Activated T-cell treated with anti-CD3 and anti-CD28 coated beads, Interleukin-2, amount 50 U/mL, for 1 hour (primary cell): ENCODE measurements around the gene CD96.

Experiments used
- DNase-seq: peaks from one replicate; pipeline ENCODE4 v3.0.0-alpha.2; 2020

CD96 gene

GRCh38 chr3:111566844-111567243 lies 24.8 kb downstream of the CD96 start:
- DNase-seq = no peak

DNA sequence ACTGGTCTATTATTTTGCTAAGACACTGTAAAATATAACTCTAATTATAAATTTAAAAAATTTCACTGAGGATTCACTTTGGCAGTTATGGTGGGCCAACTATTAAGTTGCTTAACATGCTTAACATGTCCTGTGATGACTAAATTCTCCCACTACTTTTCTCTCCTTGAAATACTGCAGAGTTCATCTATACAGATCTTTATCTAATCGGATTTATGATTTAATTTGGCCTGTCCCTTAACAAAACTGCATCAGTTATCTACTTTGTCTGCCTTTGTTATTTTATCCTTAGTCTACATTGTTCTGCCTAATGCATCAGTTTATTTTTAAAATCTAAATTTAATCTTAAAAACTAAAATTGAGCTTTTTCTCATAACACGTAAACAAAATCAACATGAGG lies 26.4 kb downstream of the CD96 start:
- DNase-seq = no peak

DNA sequence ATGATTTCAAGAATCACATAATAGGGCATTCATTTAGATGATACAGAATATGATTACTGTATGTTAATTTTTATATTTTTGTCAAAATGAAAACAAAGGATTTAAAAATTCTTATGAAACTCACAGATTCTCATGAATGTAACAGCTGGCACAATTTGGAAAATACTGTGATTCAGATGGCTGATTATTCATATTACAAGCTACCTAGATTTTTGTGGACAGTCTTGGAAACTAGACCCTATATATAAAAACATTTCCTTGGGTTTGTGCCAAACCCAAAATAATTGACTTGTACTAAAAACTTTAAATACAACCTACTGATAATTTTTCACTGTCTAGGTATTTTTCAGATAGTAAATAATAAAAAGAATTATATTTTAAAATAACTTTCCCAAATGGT lies 26.9 kb downstream of the CD96 start:
- no peak for DNase-seq

GRCh38 chr3:111570404-111571030 lies 28.5 kb downstream of the CD96 start:
- no peak for DNase-seq

GRCh38 chr3:111571282-111571681 lies 29.3 kb downstream of the CD96 start:
- no peak for DNase-seq

DNA sequence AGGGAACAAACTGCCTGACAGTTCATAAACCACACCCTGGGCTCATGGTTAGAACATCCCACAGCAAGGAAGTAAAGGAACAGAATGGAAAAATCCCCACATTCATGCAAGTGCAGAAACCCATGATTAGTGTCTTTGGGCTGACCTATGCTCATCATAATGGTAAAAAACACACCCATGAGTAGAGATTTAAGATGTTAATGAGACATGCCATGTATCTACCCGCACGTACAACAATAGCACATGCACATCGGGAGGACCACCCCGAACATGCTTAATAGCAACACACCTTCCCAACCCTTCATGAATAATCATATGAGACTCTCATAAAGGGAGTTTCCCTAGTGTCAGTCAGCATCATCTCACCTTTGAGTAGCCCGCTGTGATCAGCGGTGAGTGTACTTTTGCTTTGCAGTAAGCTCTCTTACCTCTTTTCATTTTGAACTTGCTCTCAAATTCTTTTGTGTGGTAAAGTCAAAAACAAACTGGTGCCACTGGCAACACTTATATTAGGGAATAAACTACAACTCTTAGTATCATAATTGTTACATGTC lies 30.0 kb downstream of the CD96 start:
- no peak for DNase-seq

DNA sequence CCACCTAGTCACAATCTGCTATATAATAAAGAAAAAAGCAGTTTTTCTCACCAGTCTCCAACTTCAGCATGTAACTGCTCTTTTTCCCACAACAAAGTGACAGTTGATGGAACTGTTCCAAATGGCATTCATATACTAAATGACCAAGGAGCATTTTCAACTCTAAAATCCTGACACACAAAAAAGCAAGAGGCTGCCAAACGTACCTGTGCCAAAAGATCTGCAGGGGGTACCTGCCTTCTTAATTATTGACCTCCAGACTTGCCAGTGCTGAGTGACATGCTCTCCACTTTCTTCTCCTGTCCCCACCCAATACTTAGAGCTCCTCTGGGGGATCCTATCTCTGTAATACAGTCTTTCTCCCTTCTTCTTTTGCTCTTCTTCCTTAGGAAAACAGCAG lies 35.1 kb downstream of the CD96 start:
- no peak for DNase-seq

GRCh38 chr3:111577798-111578685 lies 36.0 kb downstream of the CD96 start:
- DNase-seq = no peak

DNA sequence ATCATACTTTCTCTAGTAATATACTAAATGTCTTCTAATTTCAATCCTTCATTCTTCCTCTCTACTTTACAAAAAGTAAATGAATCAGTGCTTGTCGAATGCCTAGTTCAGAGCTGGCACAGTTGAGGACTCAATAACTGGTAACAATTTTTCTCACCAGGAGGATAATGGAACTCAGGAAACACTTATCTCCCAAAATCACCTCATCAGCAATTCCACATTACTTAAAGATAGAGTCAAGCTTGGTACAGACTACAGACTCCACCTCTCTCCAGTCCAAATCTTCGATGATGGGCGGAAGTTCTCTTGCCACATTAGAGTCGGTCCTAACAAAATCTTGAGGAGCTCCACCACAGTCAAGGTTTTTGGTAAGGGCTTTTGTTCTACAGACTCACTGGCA lies 36.9 kb downstream of the CD96 start:
- no peak for DNase-seq

DNA sequence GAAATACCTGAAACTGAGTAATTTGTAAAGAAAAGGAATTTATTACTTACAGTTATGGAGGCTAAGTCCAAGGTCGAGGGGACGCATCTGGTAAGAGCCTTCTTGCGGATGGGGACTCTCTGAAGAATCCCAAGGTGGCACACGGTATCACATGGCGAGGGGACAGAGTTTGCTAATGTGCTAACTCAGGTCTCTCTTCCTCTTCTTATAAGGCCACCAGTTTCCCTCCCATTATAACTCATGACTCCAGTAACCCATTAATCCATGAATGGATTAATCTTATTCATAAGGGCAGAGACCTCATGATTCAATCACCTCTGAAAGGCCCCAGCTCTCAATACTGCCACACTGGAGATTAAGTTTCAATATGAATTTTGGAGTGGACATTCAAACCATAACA lies 37.5 kb downstream of the CD96 start:
- DNase-seq = no peak

- DNase-seq = no peak
Observed at GRCh38 chr3:111581403-111582119, 39.6 kb downstream of the CD96 start.

GRCh38 chr3:111582120-111582474 lies 40.1 kb downstream of the CD96 start:
- no peak for DNase-seq

- no peak for DNase-seq
Observed at GRCh38 chr3:111584744-111585143, 42.7 kb downstream of the CD96 start.

DNA sequence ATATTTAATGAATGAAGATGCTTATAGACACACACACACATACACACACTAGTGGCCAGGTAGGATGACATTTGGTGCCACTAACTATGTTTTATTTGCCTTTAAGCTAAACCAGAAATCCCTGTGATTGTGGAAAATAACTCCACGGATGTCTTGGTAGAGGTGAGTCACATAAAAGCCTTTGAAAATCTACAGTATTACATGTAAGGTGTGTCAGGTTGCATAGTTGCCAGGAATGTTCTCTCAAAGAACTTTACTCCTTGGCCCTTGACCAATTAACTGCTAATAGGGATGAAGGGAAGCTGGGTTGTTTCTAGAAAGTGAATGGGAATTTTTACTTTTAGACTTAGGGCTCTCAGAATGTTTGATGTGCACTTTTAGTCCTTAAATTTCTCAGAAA lies 43.2 kb downstream of the CD96 start:
- DNase-seq = no peak

DNA sequence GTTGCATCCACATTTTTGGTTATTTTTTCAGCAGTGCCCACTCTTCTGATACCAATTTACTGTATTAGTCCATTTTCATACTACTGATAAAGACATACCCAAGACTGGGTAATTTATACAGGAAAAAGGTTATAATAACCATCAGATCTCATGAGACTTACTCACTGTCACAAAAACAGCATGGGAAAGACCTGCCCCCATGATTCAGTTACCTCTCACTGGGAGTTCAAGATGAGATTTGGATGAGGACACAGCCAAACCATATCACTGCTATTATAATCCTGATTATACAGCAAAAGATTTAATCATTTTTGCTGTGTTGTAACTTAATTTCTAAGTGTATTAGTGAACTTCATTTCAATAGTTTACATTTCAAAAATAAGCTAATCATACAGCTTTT lies 46.5 kb downstream of the CD96 start:
- DNase-seq = no peak

DNA sequence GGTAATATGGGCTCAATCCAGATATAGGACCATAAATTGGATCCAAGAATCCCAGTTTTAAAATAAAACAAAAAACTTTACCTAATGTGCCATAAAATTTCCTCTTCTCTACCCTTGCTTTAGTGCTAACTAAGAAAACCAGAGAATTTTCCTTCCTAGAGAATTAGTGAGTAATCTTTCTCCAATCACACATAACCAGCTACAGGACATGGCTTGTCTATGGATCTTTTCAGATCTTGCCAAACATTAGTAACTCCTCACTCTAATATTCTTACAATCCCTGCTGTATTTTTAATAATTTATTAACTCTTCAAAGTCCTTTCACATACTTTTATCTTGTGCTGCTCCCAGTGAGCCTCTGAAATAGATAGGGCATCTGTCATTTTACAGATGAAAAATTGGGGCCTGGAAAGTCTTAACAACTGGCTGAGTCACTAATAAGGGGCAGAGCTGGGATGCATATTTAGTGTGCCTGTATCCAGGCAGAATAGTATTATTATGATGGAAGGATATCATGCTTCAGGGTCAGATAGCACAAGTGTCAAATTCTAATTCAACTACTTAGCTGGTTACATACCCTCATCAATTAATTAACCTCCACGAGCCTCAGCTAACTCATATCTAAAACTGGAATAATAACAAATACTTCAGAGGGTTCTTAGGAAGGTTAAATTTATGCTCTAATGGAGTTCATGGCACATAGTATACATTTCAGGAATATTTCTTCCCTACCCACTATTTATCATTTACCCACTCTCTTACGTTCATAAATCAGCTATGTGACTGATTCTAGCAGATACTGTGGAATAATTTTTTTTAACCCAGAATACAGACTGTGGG lies 47.5 kb downstream of the CD96 start:
- DNase-seq = no peak

GRCh38 chr3:111590143-111590491 lies 48.1 kb downstream of the CD96 start:
- no peak for DNase-seq

DNA sequence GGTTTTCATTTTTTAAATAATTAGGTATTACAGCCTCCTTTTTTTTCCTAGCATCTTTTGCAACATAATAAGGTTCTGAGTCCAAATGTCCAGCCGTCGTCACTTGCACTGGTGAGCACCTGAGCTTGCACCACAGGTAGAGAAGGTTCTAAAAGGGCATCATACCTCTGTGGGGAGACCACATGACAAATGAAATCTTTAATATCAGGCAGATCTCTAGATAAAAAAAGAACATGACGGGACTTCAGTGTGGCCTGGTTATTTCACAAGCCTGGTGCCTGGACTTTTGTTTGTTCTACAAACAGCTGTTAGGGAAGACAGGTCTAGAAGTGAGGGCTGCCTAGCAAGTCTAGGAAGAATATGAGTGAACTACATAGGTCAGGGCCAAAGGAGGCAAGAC lies 49.6 kb downstream of the CD96 start:
- DNase-seq = no peak

GRCh38 chr3:111592143-111592542 lies 50.1 kb downstream of the CD96 start:
- DNase-seq = no peak

GRCh38 chr3:111592936-111593335 lies 50.9 kb downstream of the CD96 start:
- DNase-seq = no peak

GRCh38 chr3:111593666-111594065 lies 51.7 kb downstream of the CD96 start:
- DNase-seq = no peak

- DNase-seq = no peak
Observed at GRCh38 chr3:111594205-111594604, 52.2 kb downstream of the CD96 start.

DNA sequence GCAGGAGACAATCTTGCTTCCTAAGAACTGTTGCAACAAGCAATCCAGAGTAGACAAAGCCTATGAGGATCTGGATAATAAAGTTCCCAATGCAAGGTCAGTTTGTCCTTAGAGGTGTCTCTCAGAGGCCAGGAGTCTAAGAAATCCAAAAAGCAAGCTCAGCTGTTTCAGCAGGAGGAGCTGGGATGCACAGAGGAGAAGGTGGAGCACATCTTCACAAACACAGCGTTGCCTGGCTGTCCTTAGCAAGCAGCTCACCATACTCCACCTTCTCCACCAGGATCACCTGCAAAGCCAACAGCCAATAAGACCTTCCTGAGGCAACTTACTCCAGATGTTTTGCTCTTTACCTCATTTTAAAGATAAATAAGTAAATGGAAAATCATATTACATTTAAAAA lies 52.8 kb downstream of the CD96 start:
- no peak for DNase-seq
